ENCODE measurements around the gene ECI1.
"Not testable (repeated sequence)": the region's sequence is repeated elsewhere in the genome, so short reads cannot be mapped to it uniquely, and the experiment has no call there.

Gene ECI1

DNA sequence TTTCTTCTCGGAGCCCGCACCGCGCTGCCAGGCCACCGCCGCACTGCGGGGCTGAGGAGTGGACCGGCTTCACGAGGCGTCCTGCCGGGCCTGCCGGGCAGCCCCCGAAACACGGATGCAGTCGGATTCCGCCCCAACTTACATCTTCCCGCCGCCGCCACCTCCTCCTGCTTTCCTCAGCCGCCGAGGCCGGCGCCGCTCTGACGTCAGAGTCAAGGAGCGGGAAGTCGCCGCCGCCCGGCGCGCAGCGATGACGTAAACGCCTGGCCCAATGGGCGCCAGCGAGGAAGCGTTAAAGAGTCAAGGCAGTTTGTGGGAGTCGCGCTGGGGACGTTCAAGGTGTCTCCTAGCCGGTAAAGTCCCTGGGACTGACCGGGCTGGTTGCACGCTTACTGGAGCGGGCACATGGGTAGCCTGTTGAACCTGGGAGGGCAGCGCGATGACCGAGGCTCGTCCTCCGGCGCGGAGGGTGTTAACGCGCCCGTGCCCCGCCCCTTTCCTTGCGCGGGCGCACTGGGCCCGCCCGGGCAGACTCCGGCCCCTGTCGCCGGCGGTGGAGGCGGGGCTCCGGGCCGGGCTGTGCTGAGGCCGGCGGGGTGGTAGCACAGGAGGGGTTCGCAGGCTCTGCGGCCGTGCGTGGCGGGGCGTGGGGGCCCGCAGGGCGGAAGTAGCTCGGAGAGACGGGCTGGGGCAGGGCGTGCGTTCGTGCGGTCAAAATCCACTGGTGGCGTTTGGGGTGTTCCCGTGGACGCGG lies 16.7 kb upstream of the ECI1 start, which contains the start of gene RNPS1:
Gene RNPS1 (minus strand): TSS at position 214 of the 754 bp plus-strand sequence. CDS start 3,483 bp downstream, outside the sequence.
- peak within 1 kb of the TSS; percentile 78 for H3K4me3 ChIP-seq (ENCODE audit: low read depth, low read length)
- in situ Hi-C loops (cut with HindIII; ENCODE audit: low sequenced_read_pairs), result no loop called here
- peak; percentile 98 for DNase-seq (ENCODE audit: low read depth, low spot score)
- TF ChIP-seq, protein P1, sequence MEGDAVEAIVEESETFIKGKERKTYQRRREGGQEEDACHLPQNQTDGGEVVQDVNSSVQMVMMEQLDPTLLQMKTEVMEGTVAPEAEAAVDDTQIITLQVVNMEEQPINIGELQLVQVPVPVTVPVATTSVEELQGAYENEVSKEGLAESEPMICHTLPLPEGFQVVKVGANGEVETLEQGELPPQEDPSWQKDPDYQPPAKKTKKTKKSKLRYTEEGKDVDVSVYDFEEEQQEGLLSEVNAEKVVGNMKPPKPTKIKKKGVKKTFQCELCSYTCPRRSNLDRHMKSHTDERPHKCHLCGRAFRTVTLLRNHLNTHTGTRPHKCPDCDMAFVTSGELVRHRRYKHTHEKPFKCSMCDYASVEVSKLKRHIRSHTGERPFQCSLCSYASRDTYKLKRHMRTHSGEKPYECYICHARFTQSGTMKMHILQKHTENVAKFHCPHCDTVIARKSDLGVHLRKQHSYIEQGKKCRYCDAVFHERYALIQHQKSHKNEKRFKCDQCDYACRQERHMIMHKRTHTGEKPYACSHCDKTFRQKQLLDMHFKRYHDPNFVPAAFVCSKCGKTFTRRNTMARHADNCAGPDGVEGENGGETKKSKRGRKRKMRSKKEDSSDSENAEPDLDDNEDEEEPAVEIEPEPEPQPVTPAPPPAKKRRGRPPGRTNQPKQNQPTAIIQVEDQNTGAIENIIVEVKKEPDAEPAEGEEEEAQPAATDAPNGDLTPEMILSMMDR (IDR thresholded peaks at IDR 0.05; ENCODE audit: low read depth, low read length), result no peak

DNA sequence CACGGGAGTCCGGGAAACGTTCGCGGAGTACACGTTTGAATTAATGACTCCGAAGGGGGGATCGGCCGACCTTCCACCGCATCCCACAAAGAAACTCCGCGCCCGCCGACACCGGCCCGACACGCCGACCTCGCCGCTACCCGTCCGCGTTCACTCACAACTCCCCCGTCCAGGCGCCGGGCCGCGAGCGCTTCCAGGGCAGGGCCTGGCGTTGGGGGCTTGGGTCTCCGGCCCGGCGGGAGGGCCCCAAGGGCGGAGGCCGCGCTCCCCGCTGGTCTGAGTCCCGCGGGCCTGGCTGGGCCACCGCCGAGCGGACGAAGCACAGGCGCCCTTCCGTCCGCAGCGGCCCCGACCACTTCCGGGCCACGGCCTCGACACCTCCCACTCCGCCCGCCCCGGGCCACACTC lies 16.1 kb upstream of the ECI1 start:
- DNase-seq (ENCODE audit: low read depth, low spot score); in situ Hi-C loops (cut with HindIII; ENCODE audit: low sequenced_read_pairs): not testable (repeated sequence)
- H3K4me3 ChIP-seq (ENCODE audit: low read depth, low read length), result peak overlapping the region; percentile 78

DNA sequence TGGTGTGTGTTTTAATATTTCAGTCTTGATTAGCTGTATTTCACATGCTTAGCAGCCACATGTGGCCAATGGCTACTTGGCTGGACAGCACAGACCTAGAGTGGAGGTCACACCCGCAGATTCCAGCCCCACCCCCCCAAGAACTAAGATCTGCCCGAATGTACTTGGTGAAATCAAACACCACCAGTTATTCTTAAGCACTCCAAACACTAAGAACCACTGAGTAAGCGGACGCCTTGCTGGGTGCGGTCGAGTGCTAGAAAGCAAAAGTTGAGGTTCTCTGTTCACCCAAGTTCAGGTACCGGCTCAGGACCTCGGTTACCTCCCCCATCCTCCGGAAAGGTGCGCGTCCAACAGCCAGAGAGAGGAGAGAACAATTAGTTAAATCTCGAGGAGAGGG lies 15.5 kb upstream of the ECI1 start:
- DNase-seq (ENCODE audit: low read depth, low spot score), result peak; percentile 33
- in situ Hi-C loops (cut with HindIII; ENCODE audit: low sequenced_read_pairs), result not testable (repeated sequence)
- peak overlapping the region; percentile 78 for H3K4me3 ChIP-seq (ENCODE audit: low read depth, low read length)

DNA sequence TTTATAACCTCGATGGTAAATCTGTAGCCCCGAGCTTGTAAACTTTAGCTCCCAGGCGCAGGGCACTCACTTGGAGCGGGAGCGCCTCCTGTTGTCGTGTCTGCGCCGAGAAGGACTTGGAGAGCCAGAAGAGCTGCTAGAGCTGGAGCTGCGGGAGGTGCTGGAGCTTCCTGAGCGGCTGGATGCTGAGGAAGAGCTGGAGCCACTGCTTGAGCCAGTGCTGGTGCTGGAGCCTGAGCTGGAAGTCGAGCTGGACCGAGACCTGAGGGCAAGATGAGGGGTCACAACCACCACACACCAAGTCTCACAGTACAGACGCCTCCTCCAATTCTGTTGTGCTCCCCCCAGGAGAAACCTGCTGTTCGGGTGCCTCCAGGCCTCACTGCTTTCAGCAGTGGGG lies 11.6 kb upstream of the ECI1 start:
- H3K4me3 ChIP-seq (ENCODE audit: low read depth, low read length); DNase-seq (ENCODE audit: low read depth, low spot score); in situ Hi-C loops (cut with HindIII; ENCODE audit: low sequenced_read_pairs): not testable (repeated sequence)

DNA sequence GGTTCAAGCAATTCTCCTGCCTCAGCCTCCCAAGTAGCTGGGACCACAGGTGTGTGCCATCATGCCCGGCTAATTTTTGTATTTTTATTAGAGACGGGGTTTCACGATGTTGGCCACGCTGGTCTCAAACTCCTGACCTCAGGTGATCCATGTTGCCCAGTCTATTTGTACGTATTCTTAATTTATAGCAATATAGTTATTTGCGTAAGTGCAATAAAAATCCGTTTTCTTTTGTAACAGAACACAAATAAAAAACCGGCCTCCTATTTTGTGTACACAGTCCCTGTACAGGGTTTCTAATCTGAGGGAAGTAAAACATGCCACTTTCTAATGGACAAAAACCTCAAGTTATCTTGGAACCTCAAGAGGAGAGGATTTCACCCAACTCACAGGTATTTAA lies 8.9 kb upstream of the ECI1 start:
- in situ Hi-C loops (cut with HindIII; ENCODE audit: low sequenced_read_pairs), result no loop called here
- no peak overlapping the region for H3K4me3 ChIP-seq (ENCODE audit: low read depth, low read length)
- no peak for DNase-seq (ENCODE audit: low read depth, low spot score)
- TF ChIP-seq, protein P1 (IDR thresholded peaks at IDR 0.05; ENCODE audit: low read depth, low read length), result no peak

DNA sequence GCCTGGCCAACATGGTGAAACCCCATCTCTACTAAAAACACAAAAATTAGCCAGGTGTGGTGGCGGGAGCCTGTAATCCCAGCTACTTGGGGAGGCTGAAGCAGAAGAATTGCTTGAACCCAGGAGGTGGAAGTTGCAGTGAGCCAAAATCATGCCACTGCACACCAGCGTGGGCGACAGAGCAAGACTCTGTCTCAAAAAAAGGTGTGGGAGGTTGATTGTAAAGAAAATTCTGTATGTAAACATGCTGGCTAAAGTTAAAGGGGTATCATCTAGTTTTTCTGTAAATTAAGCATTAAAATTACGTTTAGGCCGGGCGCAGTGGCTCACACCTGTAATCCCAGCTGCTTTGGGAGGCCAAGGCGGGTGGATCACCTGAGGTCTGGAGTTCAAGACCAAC lies 7.1 kb upstream of the ECI1 start:
- H3K4me3 ChIP-seq (ENCODE audit: low read depth, low read length); in situ Hi-C loops (cut with HindIII; ENCODE audit: low sequenced_read_pairs): not testable (repeated sequence)

DNA sequence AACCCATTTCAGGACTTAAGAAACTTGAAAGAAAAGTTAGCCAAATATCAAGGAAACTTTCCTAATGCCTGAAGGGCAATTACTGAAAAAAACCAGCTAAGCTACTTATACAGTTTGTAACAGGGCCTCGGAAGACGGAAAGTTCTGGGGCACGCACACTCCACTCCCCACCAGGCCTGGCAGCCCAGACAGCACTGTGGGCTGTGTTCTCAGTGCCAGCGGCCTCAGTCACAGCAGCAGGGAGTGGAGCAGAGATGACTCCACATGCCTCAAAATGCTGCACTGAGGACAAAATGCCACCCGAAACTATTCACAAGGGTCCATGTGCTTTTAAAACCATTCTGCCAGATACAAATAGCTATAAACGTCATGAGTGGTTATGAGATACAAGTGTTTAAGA lies 6.3 kb upstream of the ECI1 start:
- in situ Hi-C loops (cut with HindIII; ENCODE audit: low sequenced_read_pairs), result no loop called here
- no peak for DNase-seq (ENCODE audit: low read depth, low spot score)
- H3K4me3 ChIP-seq (ENCODE audit: low read depth, low read length), result no peak overlapping the region
- TF ChIP-seq, protein P1 (IDR thresholded peaks at IDR 0.05; ENCODE audit: low read depth, low read length), result no peak

More for the DNA sequence above, 7.1 kb upstream of the ECI1 start:
- not testable (repeated sequence) for DNase-seq (ENCODE audit: low read depth, low spot score)

DNA sequence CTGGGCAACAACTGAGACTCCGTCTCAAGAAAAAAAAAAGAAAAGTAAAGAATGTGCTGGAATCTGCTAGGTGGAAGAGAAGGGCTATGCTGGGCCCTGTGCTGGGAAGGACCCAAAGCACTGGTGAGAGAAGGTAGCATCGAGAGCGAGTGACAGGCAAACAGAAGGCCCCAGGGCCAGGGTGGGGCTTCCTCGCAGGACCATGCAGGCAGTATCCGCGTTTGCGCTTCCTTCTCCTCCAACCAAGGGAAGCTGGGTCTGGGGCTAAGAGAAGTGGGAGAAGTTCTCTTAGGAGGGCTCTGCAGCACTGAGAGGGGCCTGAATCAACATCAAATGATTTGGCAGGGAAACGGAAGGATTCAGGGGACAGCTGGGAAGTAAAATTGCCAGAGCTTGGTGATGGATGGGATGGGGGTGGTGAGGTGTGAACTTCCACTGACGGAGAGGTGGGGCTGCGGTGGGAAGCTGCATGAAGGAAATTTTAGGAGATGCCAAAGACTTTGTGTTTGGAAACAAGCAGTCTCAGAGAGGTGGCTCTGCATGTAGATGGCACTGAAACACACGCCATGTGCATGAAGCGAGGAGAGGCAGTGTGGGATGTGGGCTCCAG lies 5.2 kb upstream of the ECI1 start:
- TF ChIP-seq, protein P1 (IDR thresholded peaks at IDR 0.05; ENCODE audit: low read depth, low read length), result no peak
- in situ Hi-C loops (cut with HindIII; ENCODE audit: low sequenced_read_pairs), result no loop called here
- no peak for DNase-seq (ENCODE audit: low read depth, low spot score)
- H3K4me3 ChIP-seq (ENCODE audit: low read depth, low read length), result no peak overlapping the region

Measured in astrocyte of the spinal cord (primary cell).